ENCODE data around the gene TCF4.

DNA sequence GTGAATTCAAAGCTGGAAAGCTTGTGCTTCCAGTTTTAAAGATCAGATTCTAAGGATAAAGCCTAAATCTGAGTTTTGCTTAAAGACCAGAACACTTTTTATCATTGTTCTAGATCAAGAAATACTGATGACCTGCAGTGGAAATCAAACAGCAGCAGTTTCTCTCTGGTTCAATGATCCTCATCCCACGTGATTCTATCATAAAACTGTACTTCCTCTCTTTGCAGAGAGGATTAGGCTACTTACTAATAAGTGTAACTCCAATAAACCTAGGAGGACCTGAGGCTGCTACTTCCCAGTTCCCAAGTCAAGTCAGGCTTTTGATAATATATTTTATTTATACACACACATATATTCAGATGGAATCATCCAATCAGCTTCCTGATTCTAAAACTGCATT, 81.9 kb downstream of the TCF4 start:
- TF ChIP-seq CTCF (IDR thresholded peaks at IDR 0.05) (no peak), POLR2AphosphoS5 (IDR thresholded peaks at IDR 0.05; ENCODE audit: low read depth, low read length) (no peak), TCF7L2 (IDR thresholded peaks at IDR 0.05; ENCODE audit: low read depth, low read length) (no peak), SIN3A (IDR thresholded peaks at IDR 0.05; ENCODE audit: borderline replicate concordance, insufficient read depth, low read depth, low read length) (no peak)
- TF ChIP-seq, protein P1, sequence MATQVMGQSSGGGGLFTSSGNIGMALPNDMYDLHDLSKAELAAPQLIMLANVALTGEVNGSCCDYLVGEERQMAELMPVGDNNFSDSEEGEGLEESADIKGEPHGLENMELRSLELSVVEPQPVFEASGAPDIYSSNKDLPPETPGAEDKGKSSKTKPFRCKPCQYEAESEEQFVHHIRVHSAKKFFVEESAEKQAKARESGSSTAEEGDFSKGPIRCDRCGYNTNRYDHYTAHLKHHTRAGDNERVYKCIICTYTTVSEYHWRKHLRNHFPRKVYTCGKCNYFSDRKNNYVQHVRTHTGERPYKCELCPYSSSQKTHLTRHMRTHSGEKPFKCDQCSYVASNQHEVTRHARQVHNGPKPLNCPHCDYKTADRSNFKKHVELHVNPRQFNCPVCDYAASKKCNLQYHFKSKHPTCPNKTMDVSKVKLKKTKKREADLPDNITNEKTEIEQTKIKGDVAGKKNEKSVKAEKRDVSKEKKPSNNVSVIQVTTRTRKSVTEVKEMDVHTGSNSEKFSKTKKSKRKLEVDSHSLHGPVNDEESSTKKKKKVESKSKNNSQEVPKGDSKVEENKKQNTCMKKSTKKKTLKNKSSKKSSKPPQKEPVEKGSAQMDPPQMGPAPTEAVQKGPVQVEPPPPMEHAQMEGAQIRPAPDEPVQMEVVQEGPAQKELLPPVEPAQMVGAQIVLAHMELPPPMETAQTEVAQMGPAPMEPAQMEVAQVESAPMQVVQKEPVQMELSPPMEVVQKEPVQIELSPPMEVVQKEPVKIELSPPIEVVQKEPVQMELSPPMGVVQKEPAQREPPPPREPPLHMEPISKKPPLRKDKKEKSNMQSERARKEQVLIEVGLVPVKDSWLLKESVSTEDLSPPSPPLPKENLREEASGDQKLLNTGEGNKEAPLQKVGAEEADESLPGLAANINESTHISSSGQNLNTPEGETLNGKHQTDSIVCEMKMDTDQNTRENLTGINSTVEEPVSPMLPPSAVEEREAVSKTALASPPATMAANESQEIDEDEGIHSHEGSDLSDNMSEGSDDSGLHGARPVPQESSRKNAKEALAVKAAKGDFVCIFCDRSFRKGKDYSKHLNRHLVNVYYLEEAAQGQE (IDR thresholded peaks at IDR 0.05; ENCODE audit: insufficient read depth in 1 of 2, low read depth in 2 of 2, low read length in 1 of 2) = no peak

Data from Panc1 (cell line).